ENCODE data around the gene CORIN.

Gene CORIN

DNA sequence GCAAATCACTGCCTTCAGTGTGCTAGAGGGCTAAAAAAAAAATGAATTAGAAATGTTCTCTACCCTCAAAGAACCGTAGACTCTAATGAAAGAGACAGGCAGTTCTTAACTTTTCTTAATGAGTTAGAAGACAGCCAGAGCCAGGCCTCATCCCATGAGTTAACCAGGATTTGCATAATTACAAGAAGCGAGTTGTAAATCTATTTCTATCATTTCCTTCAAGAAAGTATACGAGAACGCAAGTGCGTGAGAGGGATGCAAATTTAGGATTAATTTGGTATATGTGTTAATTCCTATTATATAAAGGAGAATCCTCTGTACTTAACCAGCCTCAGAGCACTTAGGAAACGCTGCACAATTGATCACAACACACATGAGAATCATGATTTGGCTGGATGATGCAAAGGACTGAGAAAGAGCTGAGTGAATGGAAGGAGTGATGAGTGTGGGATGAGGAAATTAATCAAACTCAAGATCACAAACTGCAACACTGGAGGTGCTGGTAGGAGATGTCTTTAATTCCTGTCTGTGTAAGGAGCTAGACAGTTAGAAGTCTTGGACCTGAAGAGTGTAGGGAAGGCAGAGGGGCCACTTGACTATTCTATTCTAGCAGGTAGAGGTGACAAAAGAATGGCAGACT, 195.6 kb downstream of the CORIN start:
- DNase-seq (ENCODE audit: low read depth), result no peak
- TF ChIP-seq, protein P1, sequence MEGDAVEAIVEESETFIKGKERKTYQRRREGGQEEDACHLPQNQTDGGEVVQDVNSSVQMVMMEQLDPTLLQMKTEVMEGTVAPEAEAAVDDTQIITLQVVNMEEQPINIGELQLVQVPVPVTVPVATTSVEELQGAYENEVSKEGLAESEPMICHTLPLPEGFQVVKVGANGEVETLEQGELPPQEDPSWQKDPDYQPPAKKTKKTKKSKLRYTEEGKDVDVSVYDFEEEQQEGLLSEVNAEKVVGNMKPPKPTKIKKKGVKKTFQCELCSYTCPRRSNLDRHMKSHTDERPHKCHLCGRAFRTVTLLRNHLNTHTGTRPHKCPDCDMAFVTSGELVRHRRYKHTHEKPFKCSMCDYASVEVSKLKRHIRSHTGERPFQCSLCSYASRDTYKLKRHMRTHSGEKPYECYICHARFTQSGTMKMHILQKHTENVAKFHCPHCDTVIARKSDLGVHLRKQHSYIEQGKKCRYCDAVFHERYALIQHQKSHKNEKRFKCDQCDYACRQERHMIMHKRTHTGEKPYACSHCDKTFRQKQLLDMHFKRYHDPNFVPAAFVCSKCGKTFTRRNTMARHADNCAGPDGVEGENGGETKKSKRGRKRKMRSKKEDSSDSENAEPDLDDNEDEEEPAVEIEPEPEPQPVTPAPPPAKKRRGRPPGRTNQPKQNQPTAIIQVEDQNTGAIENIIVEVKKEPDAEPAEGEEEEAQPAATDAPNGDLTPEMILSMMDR (conservative IDR thresholded peaks at IDR 0.05; ENCODE audit: control insufficient read depth, insufficient read depth, low read depth, low read length), result no peak

GRCh38 chr4:47641755-47642154, 196.1 kb downstream of the CORIN start:
- TF ChIP-seq, protein P1 (conservative IDR thresholded peaks at IDR 0.05; ENCODE audit: control insufficient read depth, insufficient read depth, low read depth, low read length), result no peak
- no peak overlapping the region for H3K4me3 ChIP-seq (ENCODE audit: control insufficient read depth, low read depth, low read length)
- DNase-seq (ENCODE audit: low read depth), result peak; percentile 41

More for the DNA sequence above, 195.6 kb downstream of the CORIN start:
- no peak overlapping the region for H3K4me3 ChIP-seq (ENCODE audit: control insufficient read depth, low read depth, low read length)

DNA sequence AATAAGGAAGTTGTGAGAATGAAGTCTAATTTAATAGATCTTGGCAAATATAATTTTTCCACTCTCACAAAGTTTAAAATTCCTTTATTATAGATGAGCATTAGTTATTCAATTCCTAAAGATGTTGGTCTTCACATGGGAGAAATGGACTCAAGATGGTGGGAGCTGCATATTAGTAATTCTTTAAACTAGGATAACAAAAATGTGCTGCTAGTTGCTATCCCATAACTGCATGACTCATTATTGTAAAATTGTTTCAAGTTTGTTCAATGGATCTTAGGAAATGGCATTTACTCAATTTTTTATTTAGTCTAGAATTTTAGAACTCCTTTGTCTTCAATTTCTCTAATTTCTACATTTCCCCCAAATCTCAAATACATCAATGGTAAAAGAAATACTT, 197.0 kb downstream of the CORIN start:
- TF ChIP-seq, protein P1 (conservative IDR thresholded peaks at IDR 0.05; ENCODE audit: control insufficient read depth, insufficient read depth, low read depth, low read length), result no peak
- H3K4me3 ChIP-seq (ENCODE audit: control insufficient read depth, low read depth, low read length), result no peak overlapping the region
- peak; percentile 41 for DNase-seq (ENCODE audit: low read depth)

- no peak overlapping the region for H3K4me3 ChIP-seq (ENCODE audit: control insufficient read depth, low read depth, low read length)
- TF ChIP-seq, protein P1 (conservative IDR thresholded peaks at IDR 0.05; ENCODE audit: control insufficient read depth, insufficient read depth, low read depth, low read length), result no peak
- DNase-seq (ENCODE audit: low read depth), result peak; percentile 60
These were observed 198.3 kb downstream of the CORIN start for GRCh38 chr4:47639531-47639930.

- TF ChIP-seq, protein P1 (conservative IDR thresholded peaks at IDR 0.05; ENCODE audit: control insufficient read depth, insufficient read depth, low read depth, low read length), result no peak
- no peak for DNase-seq (ENCODE audit: low read depth)
- no peak overlapping the region for H3K4me3 ChIP-seq (ENCODE audit: control insufficient read depth, low read depth, low read length)
These were observed 206.7 kb downstream of the CORIN start for GRCh38 chr4:47631161-47631560.

- TF ChIP-seq, protein P1 (conservative IDR thresholded peaks at IDR 0.05; ENCODE audit: control insufficient read depth, insufficient read depth, low read depth, low read length), result no peak
- H3K4me3 ChIP-seq (ENCODE audit: control insufficient read depth, low read depth, low read length), result no peak overlapping the region
- DNase-seq (ENCODE audit: low read depth), result no peak
These were observed 213.8 kb downstream of the CORIN start for GRCh38 chr4:47624031-47624441.
